ENCODE measurements around the gene CLSTN2.

Gene CLSTN2

GRCh38 chr3:140433431-140433830 is 498.4 kb downstream of the CLSTN2 start:
- DNase-seq: no peak

GRCh38 chr3:140434261-140434905 is 499.4 kb downstream of the CLSTN2 start:
- no peak for DNase-seq

- DNase-seq: no peak
These were observed 501.4 kb downstream of the CLSTN2 start for GRCh38 chr3:140436421-140436820.

- DNase-seq: no peak
These were observed 503.9 kb downstream of the CLSTN2 start for GRCh38 chr3:140438736-140439470.

GRCh38 chr3:140439527-140439926 is 504.5 kb downstream of the CLSTN2 start:
- no peak for DNase-seq

GRCh38 chr3:140440446-140440845 is 505.5 kb downstream of the CLSTN2 start:
- no peak for DNase-seq

GRCh38 chr3:140441006-140441405 is 506.0 kb downstream of the CLSTN2 start:
- no peak for DNase-seq

- no peak for DNase-seq
These were observed 507.6 kb downstream of the CLSTN2 start for GRCh38 chr3:140442621-140443020.

GRCh38 chr3:140443073-140443472 is 508.1 kb downstream of the CLSTN2 start:
- no peak for DNase-seq

GRCh38 chr3:140443806-140444205 is 508.8 kb downstream of the CLSTN2 start:
- DNase-seq: no peak

GRCh38 chr3:140446734-140447133 is 511.7 kb downstream of the CLSTN2 start:
- DNase-seq: no peak

- DNase-seq: no peak
These were observed 512.2 kb downstream of the CLSTN2 start for GRCh38 chr3:140447136-140447535.

- no peak for DNase-seq
These were observed 513.0 kb downstream of the CLSTN2 start for GRCh38 chr3:140448001-140448400.

GRCh38 chr3:140449413-140450256 is 514.6 kb downstream of the CLSTN2 start:
- DNase-seq: no peak

- no peak for DNase-seq
These were observed 518.8 kb downstream of the CLSTN2 start for GRCh38 chr3:140453750-140454149.

- DNase-seq: no peak
These were observed 520.7 kb downstream of the CLSTN2 start for GRCh38 chr3:140455521-140456214.

- DNase-seq: no peak
These were observed 522.0 kb downstream of the CLSTN2 start for GRCh38 chr3:140456974-140457373.

- no peak for DNase-seq
These were observed 524.5 kb downstream of the CLSTN2 start for GRCh38 chr3:140459462-140459861.

- DNase-seq: no peak
These were observed 526.3 kb downstream of the CLSTN2 start for GRCh38 chr3:140461250-140461649.

GRCh38 chr3:140463355-140463754 is 528.4 kb downstream of the CLSTN2 start:
- DNase-seq: no peak

- DNase-seq: no peak
These were observed 531.0 kb downstream of the CLSTN2 start for GRCh38 chr3:140465988-140466387.

GRCh38 chr3:140466535-140466934 is 531.5 kb downstream of the CLSTN2 start:
- DNase-seq: no peak

GRCh38 chr3:140467104-140467577 is 532.2 kb downstream of the CLSTN2 start:
- DNase-seq: no peak
